ENCODE data around the gene SLC30A5. TPM values are rescaled to one million over a fixed set of nuclear protein-coding genes. Genes with fewer than 3 reads are reported as not detected.

Gene SLC30A5
- total RNA-seq, 1 experiment from 2014 or later = 50.0 TPM

DNA sequence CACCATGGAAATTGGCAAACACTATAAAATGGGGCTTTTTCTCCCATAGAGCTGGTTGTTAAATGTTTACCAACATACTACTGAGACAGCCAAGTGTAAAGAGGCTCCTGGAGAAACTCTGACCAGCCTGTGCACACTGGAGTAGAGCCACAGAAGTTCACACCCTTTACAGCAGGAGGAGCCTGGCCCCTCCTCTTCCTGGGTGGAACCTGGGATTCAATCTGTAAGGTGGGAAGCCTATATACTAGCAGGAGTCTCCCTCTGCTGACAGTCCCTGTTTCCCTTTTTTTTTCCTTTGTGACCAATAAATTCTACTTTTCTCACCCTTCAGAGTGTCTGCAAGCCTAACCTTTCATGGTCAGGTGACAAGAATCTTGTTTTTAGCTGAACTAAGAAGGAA, 10.4 kb upstream of the SLC30A5 start (continued):
- TF ChIP-seq EGR1 (IDR thresholded peaks at IDR 0.05; ENCODE audit: low read depth) (no peak), EZH2 (IDR thresholded peaks at IDR 0.05) (no peak)

DNA sequence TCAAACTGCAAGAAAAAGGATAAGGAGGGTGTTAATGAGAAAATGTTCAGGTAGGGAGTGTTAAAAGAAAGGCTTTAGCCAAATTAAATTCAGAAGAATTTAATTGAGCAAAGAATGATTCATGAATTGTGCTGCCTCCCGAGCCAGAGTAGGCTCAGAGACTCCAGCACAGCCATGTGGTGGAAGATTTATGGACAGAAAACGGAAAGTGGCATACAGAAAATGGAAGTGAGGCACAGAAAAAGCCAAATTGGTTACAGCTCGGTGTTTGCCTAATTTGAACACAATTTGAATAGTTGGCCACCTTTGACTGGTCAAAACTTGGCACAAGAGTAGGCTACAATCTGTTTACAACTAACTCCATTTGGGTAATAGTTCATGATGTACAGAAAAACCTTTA, 9.6 kb upstream of the SLC30A5 start:
- DNase-seq (ENCODE audit: low read depth, low spot score) (no peak), ATAC-seq (no peak)
- Histone ChIP-seq H4K20me1 (ENCODE audit: insufficient read depth) (no peaks in the 10 kb centered on the region), H3K9me2 (ENCODE audit: insufficient read depth) (no peaks in the 10 kb centered on the region), H3K27ac (ENCODE audit: low read depth, low read length) (no peak overlapping the region), H3K9me3 (ENCODE audit: control insufficient read depth in 1 of 2, insufficient read depth in 1 of 2, low read depth in 1 of 2, low read length in 2 of 2) (no peaks in the 10 kb centered on the region), H3K27me3 (ENCODE audit: insufficient read depth, low read length) (no peaks in the 10 kb centered on the region), H3K4me3 (replicated peaks in 1 of 2; ENCODE audit: low read depth in 1 of 2, low read length in 2 of 2) (no peak overlapping the region), H2AFZ (ENCODE audit: low read depth, low read length, poor library complexity, severe bottlenecking) (peak overlapping the region; percentile 88), H3K4me1 (ENCODE audit: control insufficient read depth in 1 of 2, insufficient read depth in 2 of 2, low read length in 2 of 2) (peaks cover 6 to 11% of the 10 kb centered on the region in 2 experiments), H3K9ac (ENCODE audit: low read length) (no peak overlapping the region), H3K79me2 (ENCODE audit: insufficient read depth, low read length) (no peaks in the 10 kb centered on the region), H3K4me2 (ENCODE audit: low read length) (no peak overlapping the region), H3K36me3 (ENCODE audit: control insufficient read depth in 1 of 2, insufficient read depth in 2 of 2, low read length in 2 of 2) (no peaks in the 10 kb centered on the region)
- BruUV-seq (replicated peaks) = no TSS peak
- TF ChIP-seq, protein P1, sequence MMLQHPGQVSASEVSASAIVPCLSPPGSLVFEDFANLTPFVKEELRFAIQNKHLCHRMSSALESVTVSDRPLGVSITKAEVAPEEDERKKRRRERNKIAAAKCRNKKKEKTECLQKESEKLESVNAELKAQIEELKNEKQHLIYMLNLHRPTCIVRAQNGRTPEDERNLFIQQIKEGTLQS (IDR thresholded peaks at IDR 0.05) = no peak
- no peak for TF ChIP-seq EZH2phosphoT487 (IDR thresholded peaks at IDR 0.05; ENCODE audit: borderline replicate concordance)
- TF ChIP-seq ZNF274 (IDR thresholded peaks at IDR 0.05; ENCODE audit: low read depth, low read length) = no peak
- no peak for TF ChIP-seq ZFX (IDR thresholded peaks at IDR 0.05)
- TF ChIP-seq RAD21 (IDR thresholded peaks at IDR 0.05; ENCODE audit: low read depth) = no peak
- TF ChIP-seq SIN3A (IDR thresholded peaks at IDR 0.05; ENCODE audit: low read depth) = no peak
- no peak for TF ChIP-seq FOSL1 (IDR thresholded peaks at IDR 0.05; ENCODE audit: low read depth)
- no peak for TF ChIP-seq SP1 (IDR thresholded peaks at IDR 0.05; ENCODE audit: low read depth)
- TF ChIP-seq ELF1 (IDR thresholded peaks at IDR 0.05; ENCODE audit: borderline replicate concordance, low read depth) = no peak
- TF ChIP-seq, protein P2, sequence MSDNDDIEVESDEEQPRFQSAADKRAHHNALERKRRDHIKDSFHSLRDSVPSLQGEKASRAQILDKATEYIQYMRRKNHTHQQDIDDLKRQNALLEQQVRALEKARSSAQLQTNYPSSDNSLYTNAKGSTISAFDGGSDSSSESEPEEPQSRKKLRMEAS (IDR thresholded peaks at IDR 0.05) = no peak
- TF ChIP-seq, protein P3, sequence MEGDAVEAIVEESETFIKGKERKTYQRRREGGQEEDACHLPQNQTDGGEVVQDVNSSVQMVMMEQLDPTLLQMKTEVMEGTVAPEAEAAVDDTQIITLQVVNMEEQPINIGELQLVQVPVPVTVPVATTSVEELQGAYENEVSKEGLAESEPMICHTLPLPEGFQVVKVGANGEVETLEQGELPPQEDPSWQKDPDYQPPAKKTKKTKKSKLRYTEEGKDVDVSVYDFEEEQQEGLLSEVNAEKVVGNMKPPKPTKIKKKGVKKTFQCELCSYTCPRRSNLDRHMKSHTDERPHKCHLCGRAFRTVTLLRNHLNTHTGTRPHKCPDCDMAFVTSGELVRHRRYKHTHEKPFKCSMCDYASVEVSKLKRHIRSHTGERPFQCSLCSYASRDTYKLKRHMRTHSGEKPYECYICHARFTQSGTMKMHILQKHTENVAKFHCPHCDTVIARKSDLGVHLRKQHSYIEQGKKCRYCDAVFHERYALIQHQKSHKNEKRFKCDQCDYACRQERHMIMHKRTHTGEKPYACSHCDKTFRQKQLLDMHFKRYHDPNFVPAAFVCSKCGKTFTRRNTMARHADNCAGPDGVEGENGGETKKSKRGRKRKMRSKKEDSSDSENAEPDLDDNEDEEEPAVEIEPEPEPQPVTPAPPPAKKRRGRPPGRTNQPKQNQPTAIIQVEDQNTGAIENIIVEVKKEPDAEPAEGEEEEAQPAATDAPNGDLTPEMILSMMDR (IDR thresholded peaks at IDR 0.05 in 2 of 3, conservative IDR thresholded peaks at IDR 0.05 in 1 of 3; ENCODE audit: borderline replicate concordance in 1 of 3, insufficient read depth in 1 of 3, low read depth in 2 of 3, low read length in 2 of 3) = no peak
- TF ChIP-seq SRF (IDR thresholded peaks at IDR 0.05; ENCODE audit: low read depth) = no peak
- TF ChIP-seq, protein P4, sequence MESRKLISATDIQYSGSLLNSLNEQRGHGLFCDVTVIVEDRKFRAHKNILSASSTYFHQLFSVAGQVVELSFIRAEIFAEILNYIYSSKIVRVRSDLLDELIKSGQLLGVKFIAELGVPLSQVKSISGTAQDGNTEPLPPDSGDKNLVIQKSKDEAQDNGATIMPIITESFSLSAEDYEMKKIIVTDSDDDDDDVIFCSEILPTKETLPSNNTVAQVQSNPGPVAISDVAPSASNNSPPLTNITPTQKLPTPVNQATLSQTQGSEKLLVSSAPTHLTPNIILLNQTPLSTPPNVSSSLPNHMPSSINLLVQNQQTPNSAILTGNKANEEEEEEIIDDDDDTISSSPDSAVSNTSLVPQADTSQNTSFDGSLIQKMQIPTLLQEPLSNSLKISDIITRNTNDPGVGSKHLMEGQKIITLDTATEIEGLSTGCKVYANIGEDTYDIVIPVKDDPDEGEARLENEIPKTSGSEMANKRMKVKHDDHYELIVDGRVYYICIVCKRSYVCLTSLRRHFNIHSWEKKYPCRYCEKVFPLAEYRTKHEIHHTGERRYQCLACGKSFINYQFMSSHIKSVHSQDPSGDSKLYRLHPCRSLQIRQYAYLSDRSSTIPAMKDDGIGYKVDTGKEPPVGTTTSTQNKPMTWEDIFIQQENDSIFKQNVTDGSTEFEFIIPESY (IDR thresholded peaks at IDR 0.05; ENCODE audit: extremely low read depth, insufficient replicate concordance, low read length) = no peak
- TF ChIP-seq, protein P5, sequence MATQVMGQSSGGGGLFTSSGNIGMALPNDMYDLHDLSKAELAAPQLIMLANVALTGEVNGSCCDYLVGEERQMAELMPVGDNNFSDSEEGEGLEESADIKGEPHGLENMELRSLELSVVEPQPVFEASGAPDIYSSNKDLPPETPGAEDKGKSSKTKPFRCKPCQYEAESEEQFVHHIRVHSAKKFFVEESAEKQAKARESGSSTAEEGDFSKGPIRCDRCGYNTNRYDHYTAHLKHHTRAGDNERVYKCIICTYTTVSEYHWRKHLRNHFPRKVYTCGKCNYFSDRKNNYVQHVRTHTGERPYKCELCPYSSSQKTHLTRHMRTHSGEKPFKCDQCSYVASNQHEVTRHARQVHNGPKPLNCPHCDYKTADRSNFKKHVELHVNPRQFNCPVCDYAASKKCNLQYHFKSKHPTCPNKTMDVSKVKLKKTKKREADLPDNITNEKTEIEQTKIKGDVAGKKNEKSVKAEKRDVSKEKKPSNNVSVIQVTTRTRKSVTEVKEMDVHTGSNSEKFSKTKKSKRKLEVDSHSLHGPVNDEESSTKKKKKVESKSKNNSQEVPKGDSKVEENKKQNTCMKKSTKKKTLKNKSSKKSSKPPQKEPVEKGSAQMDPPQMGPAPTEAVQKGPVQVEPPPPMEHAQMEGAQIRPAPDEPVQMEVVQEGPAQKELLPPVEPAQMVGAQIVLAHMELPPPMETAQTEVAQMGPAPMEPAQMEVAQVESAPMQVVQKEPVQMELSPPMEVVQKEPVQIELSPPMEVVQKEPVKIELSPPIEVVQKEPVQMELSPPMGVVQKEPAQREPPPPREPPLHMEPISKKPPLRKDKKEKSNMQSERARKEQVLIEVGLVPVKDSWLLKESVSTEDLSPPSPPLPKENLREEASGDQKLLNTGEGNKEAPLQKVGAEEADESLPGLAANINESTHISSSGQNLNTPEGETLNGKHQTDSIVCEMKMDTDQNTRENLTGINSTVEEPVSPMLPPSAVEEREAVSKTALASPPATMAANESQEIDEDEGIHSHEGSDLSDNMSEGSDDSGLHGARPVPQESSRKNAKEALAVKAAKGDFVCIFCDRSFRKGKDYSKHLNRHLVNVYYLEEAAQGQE (IDR thresholded peaks at IDR 0.05; ENCODE audit: low read depth) = no peak
- TF ChIP-seq CBX3 (IDR thresholded peaks at IDR 0.05; ENCODE audit: low read depth) = no peak
- ChIA-PET POLR2A (no interaction called here), RAD21 (ENCODE audit: low non-redundant PET in 1 of 2, low total read pairs in 2 of 2, uncharacterized antibody in 2 of 2, unreplicated experiment in 2 of 2) (interaction anchor here in 1 of 2 experiments (1.6 kb wide), 1 partner anchor 60 kb away, joined by 4 read pairs; no protein-coding TSS in a partner anchor), CTCF (interaction anchor here (2.6 to 3.6 kb wide), 3 partner anchors 9 to 60 kb away, joined by 10 to 30 read pairs (median 13); partner anchors contain the start of gene SLC30A5)
- intact Hi-C loops (cut with micrococcal nuclease) = no loop called here
